Smooth muscle cell of the brain vasculature (primary cell): ENCODE measurements around the gene CPNE1.
A peak's percentile ranks its signal among the peaks of the same experiment; 100 is the strongest.

Experiments
- DNase-seq: peaks from one replicate; pipeline ENCODE4 v3.0.0-alpha.2; 2012; ENCODE audit warnings: low read depth, low spot score

The CPNE1 gene

GRCh38 chr20:35620818-35621559, 43.7 kb downstream of the CPNE1 start:
- DNase-seq, result no peak

GRCh38 chr20:35619196-35620095, 45.3 kb downstream of the CPNE1 start:
- DNase-seq, result peak; percentile 50

- DNase-seq, result no peak
These were observed 46.2 kb downstream of the CPNE1 start for GRCh38 chr20:35618263-35619131.

GRCh38 chr20:35617397-35618262, 47.1 kb downstream of the CPNE1 start:
- no peak for DNase-seq

GRCh38 chr20:35616465-35617396, 48.0 kb downstream of the CPNE1 start:
- DNase-seq, result peak; percentile 99

- DNase-seq, result no peak
These were observed 48.8 kb downstream of the CPNE1 start, which contains the start of gene SPAG4 for GRCh38 chr20:35615667-35616464. Gene SPAG4, plus strand, starts transcription at chr20:35615829. Its CDS starts 175 bp downstream, at chr20:35616004.

- no peak for DNase-seq
These were observed 53.2 kb downstream of the CPNE1 start for GRCh38 chr20:35611482-35611881.

GRCh38 chr20:35610833-35611427, 53.8 kb downstream of the CPNE1 start:
- no peak for DNase-seq

GRCh38 chr20:35607003-35607735, 57.5 kb downstream of the CPNE1 start:
- DNase-seq, result no peak

- DNase-seq, result no peak
These were observed 58.6 kb downstream of the CPNE1 start for GRCh38 chr20:35606127-35606526.

- DNase-seq, result no peak
These were observed 60.3 kb downstream of the CPNE1 start for GRCh38 chr20:35604449-35604747.

GRCh38 chr20:35603695-35604448, 60.8 kb downstream of the CPNE1 start:
- DNase-seq, result no peak

- DNase-seq, result no peak
These were observed 61.7 kb downstream of the CPNE1 start for GRCh38 chr20:35602851-35603495.

GRCh38 chr20:35601990-35602389, 62.7 kb downstream of the CPNE1 start:
- DNase-seq, result no peak

- no peak for DNase-seq
These were observed 63.4 kb downstream of the CPNE1 start for GRCh38 chr20:35600993-35601973.
